Activated naive CD4-positive, alpha-beta T cell treated with anti-CD3 and anti-CD28 coated beads, Interleukin-2, amount 50 U/mL, for 24 hours (primary cell): ENCODE measurements around the gene REC114.
"Not testable (repeated sequence)": the region's sequence is repeated elsewhere in the genome, so short reads cannot be mapped to it uniquely, and the experiment has no call there.

ENCODE experiments used
- H3K27ac Mint-ChIP-seq: one replicate; pipeline ENCODE4 v1.8.0; 2021; ENCODE audit warnings: mild to moderate bottlenecking, mixed read lengths
- H3K27me3 Mint-ChIP-seq: one replicate; pipeline ENCODE4 v1.8.0; 2021; ENCODE audit warnings: mixed read lengths
- H3K36me3 Mint-ChIP-seq: one replicate; pipeline ENCODE4 v1.8.0; 2021; ENCODE audit warnings: mixed read lengths
- H3K4me1 Mint-ChIP-seq: one replicate; pipeline ENCODE4 v1.8.0; 2021; ENCODE audit warnings: mixed read lengths
- H3K4me3 Mint-ChIP-seq: one replicate; pipeline ENCODE4 v1.8.0; 2021; ENCODE audit warnings: mild to moderate bottlenecking, mixed read lengths
- H3K9me3 Mint-ChIP-seq: one replicate; pipeline ENCODE4 v1.8.0; 2021; ENCODE audit warnings: mixed read lengths

Gene REC114

GRCh38 chr15:73442968-73443367 is at the start of gene REC114:
Gene REC114, plus strand, starts transcription at chr15:73443164. Its CDS starts 22 bp downstream, at chr15:73443186.
- no peak within 1 kb of the TSS for H3K27ac Mint-ChIP-seq
- no peaks in the 10 kb centered on the region for H3K36me3 Mint-ChIP-seq
- H3K27me3 Mint-ChIP-seq, result peaks cover 22% of the 10 kb centered on the region
- H3K4me3 Mint-ChIP-seq, result no peak within 1 kb of the TSS
- peaks cover 5% of the 10 kb centered on the region for H3K9me3 Mint-ChIP-seq
- H3K4me1 Mint-ChIP-seq, result peaks cover 4% of the 10 kb centered on the region

GRCh38 chr15:73393336-73393735 is 49.6 kb upstream of the REC114 start:
- Mint-ChIP-seq H3K27me3 (peaks cover 7% of the 10 kb centered on the region), H3K9me3 (no peaks in the 10 kb centered on the region), H3K27ac (no peak overlapping the region), H3K36me3 (no peaks in the 10 kb centered on the region), H3K4me3 (no peak overlapping the region), H3K4me1 (no peaks in the 10 kb centered on the region)

GRCh38 chr15:73394782-73395181 is 48.2 kb upstream of the REC114 start:
- no peaks in the 10 kb centered on the region for H3K9me3 Mint-ChIP-seq
- peaks cover 12% of the 10 kb centered on the region for H3K27me3 Mint-ChIP-seq
- H3K4me3 Mint-ChIP-seq, result no peak overlapping the region
- no peak overlapping the region for H3K27ac Mint-ChIP-seq
- no peaks in the 10 kb centered on the region for H3K4me1 Mint-ChIP-seq
- no peaks in the 10 kb centered on the region for H3K36me3 Mint-ChIP-seq

GRCh38 chr15:73395671-73396070 is 47.3 kb upstream of the REC114 start:
- Mint-ChIP-seq H3K4me3 (no peak overlapping the region), H3K27ac (no peak overlapping the region), H3K36me3 (no peaks in the 10 kb centered on the region), H3K27me3 (peaks cover 11% of the 10 kb centered on the region), H3K9me3 (no peaks in the 10 kb centered on the region), H3K4me1 (no peaks in the 10 kb centered on the region)

GRCh38 chr15:73397461-73397860 is 45.5 kb upstream of the REC114 start:
- Mint-ChIP-seq H3K4me1 (no peaks in the 10 kb centered on the region), H3K27me3 (peaks cover 6% of the 10 kb centered on the region)

GRCh38 chr15:73398861-73399260 is 44.1 kb upstream of the REC114 start:
- H3K4me1 Mint-ChIP-seq, result no peaks in the 10 kb centered on the region
- no peak overlapping the region for H3K27ac Mint-ChIP-seq
- peaks cover 6% of the 10 kb centered on the region for H3K27me3 Mint-ChIP-seq
- no peaks in the 10 kb centered on the region for H3K36me3 Mint-ChIP-seq
- no peaks in the 10 kb centered on the region for H3K9me3 Mint-ChIP-seq
- H3K4me3 Mint-ChIP-seq, result no peak overlapping the region

More at GRCh38 chr15:73397461-73397860, 45.5 kb upstream of the REC114 start:
- Mint-ChIP-seq H3K36me3 (no peaks in the 10 kb centered on the region), H3K27ac (no peak overlapping the region), H3K9me3 (no peaks in the 10 kb centered on the region), H3K4me3 (no peak overlapping the region)

- not testable (repeated sequence) for H3K9me3 Mint-ChIP-seq, H3K36me3 Mint-ChIP-seq, H3K27ac Mint-ChIP-seq, H3K4me1 Mint-ChIP-seq, H3K27me3 Mint-ChIP-seq, H3K4me3 Mint-ChIP-seq
Observed at GRCh38 chr15:73400222-73400621, 42.7 kb upstream of the REC114 start.

- Mint-ChIP-seq H3K36me3 (no peaks in the 10 kb centered on the region), H3K4me3 (no peak overlapping the region), H3K27me3 (peaks cover 6% of the 10 kb centered on the region), H3K27ac (no peak overlapping the region), H3K9me3 (no peaks in the 10 kb centered on the region), H3K4me1 (no peaks in the 10 kb centered on the region)
Observed at GRCh38 chr15:73403171-73403570, 39.8 kb upstream of the REC114 start.

- Mint-ChIP-seq H3K9me3 (no peaks in the 10 kb centered on the region), H3K27me3 (peaks cover 8% of the 10 kb centered on the region), H3K27ac (no peak overlapping the region), H3K4me1 (no peaks in the 10 kb centered on the region), H3K36me3 (no peaks in the 10 kb centered on the region), H3K4me3 (no peak overlapping the region)
Observed at GRCh38 chr15:73414876-73415275, 28.1 kb upstream of the REC114 start.

- H3K4me3 Mint-ChIP-seq, result no peak overlapping the region
- H3K27me3 Mint-ChIP-seq, result peaks cover 17% of the 10 kb centered on the region
- no peak overlapping the region for H3K27ac Mint-ChIP-seq
- H3K36me3 Mint-ChIP-seq, result no peaks in the 10 kb centered on the region
- no peaks in the 10 kb centered on the region for H3K9me3 Mint-ChIP-seq
- no peaks in the 10 kb centered on the region for H3K4me1 Mint-ChIP-seq
Observed at GRCh38 chr15:73424506-73424905, 18.5 kb upstream of the REC114 start.

GRCh38 chr15:73425510-73425909 is 17.5 kb upstream of the REC114 start:
- Mint-ChIP-seq H3K9me3 (no peaks in the 10 kb centered on the region), H3K27me3 (peaks cover 18% of the 10 kb centered on the region), H3K4me1 (no peaks in the 10 kb centered on the region), H3K36me3 (no peaks in the 10 kb centered on the region), H3K4me3 (no peak overlapping the region), H3K27ac (no peak overlapping the region)

GRCh38 chr15:73426323-73426994 is 16.5 kb upstream of the REC114 start:
- Mint-ChIP-seq H3K9me3 (no peaks in the 10 kb centered on the region), H3K27me3 (peaks cover 19% of the 10 kb centered on the region)

GRCh38 chr15:73431329-73431728 is 11.6 kb upstream of the REC114 start:
- H3K27ac Mint-ChIP-seq, H3K36me3 Mint-ChIP-seq, H3K4me1 Mint-ChIP-seq, H3K9me3 Mint-ChIP-seq, H3K4me3 Mint-ChIP-seq: not testable (repeated sequence)
- H3K27me3 Mint-ChIP-seq, result peaks cover 22% of the 10 kb centered on the region

More at GRCh38 chr15:73426323-73426994, 16.5 kb upstream of the REC114 start:
- Mint-ChIP-seq H3K27ac (no peak overlapping the region), H3K4me1 (no peaks in the 10 kb centered on the region), H3K36me3 (no peaks in the 10 kb centered on the region), H3K4me3 (no peak overlapping the region)

- no peak overlapping the region for H3K4me3 Mint-ChIP-seq
- H3K27ac Mint-ChIP-seq, result no peak overlapping the region
- no peaks in the 10 kb centered on the region for H3K9me3 Mint-ChIP-seq
- H3K4me1 Mint-ChIP-seq, result no peaks in the 10 kb centered on the region
- peaks cover 24% of the 10 kb centered on the region for H3K27me3 Mint-ChIP-seq
- H3K36me3 Mint-ChIP-seq, result peaks cover 1% of the 10 kb centered on the region
Observed at GRCh38 chr15:73433873-73434272, 9.1 kb upstream of the REC114 start.

- no peaks in the 10 kb centered on the region for H3K9me3 Mint-ChIP-seq
- no peak overlapping the region for H3K4me3 Mint-ChIP-seq
- H3K4me1 Mint-ChIP-seq, result no peaks in the 10 kb centered on the region
- H3K36me3 Mint-ChIP-seq, result peaks cover 1% of the 10 kb centered on the region
- H3K27me3 Mint-ChIP-seq, result peaks cover 30% of the 10 kb centered on the region
- H3K27ac Mint-ChIP-seq, result no peak overlapping the region
Observed at GRCh38 chr15:73436613-73437012, 6.4 kb upstream of the REC114 start.

GRCh38 chr15:73437543-73438109 is 5.3 kb upstream of the REC114 start:
- no peaks in the 10 kb centered on the region for H3K36me3 Mint-ChIP-seq
- no peak overlapping the region for H3K27ac Mint-ChIP-seq
- no peaks in the 10 kb centered on the region for H3K4me1 Mint-ChIP-seq

GRCh38 chr15:73438651-73439050 is 4.3 kb upstream of the REC114 start:
- Mint-ChIP-seq H3K4me1 (no peaks in the 10 kb centered on the region), H3K36me3 (no peaks in the 10 kb centered on the region), H3K4me3 (no peak overlapping the region), H3K27ac (no peak overlapping the region), H3K27me3 (peaks cover 21% of the 10 kb centered on the region), H3K9me3 (no peaks in the 10 kb centered on the region)

More at GRCh38 chr15:73437543-73438109, 5.3 kb upstream of the REC114 start:
- no peaks in the 10 kb centered on the region for H3K9me3 Mint-ChIP-seq
- H3K27me3 Mint-ChIP-seq, result peaks cover 26% of the 10 kb centered on the region
- H3K4me3 Mint-ChIP-seq, result no peak overlapping the region
